HG02610 (cell line): ENCODE results near the gene FBXL13.
"Not testable (repeated sequence)": the region's sequence is repeated elsewhere in the genome, so short reads cannot be mapped to it uniquely, and the experiment has no call there.

Experiments
- ATAC-seq: cut with Tn5 transposase; IDR thresholded peaks from one replicate; pipeline ENCODE4 v1.9.1; 2021; ENCODE audit warnings: mild to moderate bottlenecking, moderate library complexity; ENCODE audit not compliant: unreplicated experiment

Gene FBXL13

GRCh38 chr7:102869195-102869594 lies 205.4 kb downstream of the FBXL13 start:
- no peak for ATAC-seq

GRCh38 chr7:102866535-102867215 lies 207.9 kb downstream of the FBXL13 start:
- ATAC-seq = no peak

GRCh38 chr7:102864958-102865357 lies 209.6 kb downstream of the FBXL13 start:
- ATAC-seq = no peak

GRCh38 chr7:102860351-102860811 lies 214.2 kb downstream of the FBXL13 start:
- ATAC-seq = no peak

GRCh38 chr7:102859799-102860125 lies 214.8 kb downstream of the FBXL13 start:
- ATAC-seq = no peak

GRCh38 chr7:102859084-102859798 lies 215.4 kb downstream of the FBXL13 start:
- ATAC-seq = no peak

- ATAC-seq = no peak
Measured at GRCh38 chr7:102856036-102856435, 218.6 kb downstream of the FBXL13 start.

- no peak for ATAC-seq
Measured at GRCh38 chr7:102849538-102849937, 225.1 kb downstream of the FBXL13 start.

- ATAC-seq = no peak
Measured at GRCh38 chr7:102849079-102849478, 225.5 kb downstream of the FBXL13 start.

GRCh38 chr7:102845346-102845745 lies 229.2 kb downstream of the FBXL13 start:
- ATAC-seq = no peak

GRCh38 chr7:102843850-102844249 lies 230.7 kb downstream of the FBXL13 start:
- peak; percentile 87 for ATAC-seq

GRCh38 chr7:102842284-102842683 lies 232.3 kb downstream of the FBXL13 start:
- no peak for ATAC-seq

GRCh38 chr7:102841290-102841689 lies 233.3 kb downstream of the FBXL13 start:
- ATAC-seq = peak; percentile 49

- ATAC-seq = no peak
Measured at GRCh38 chr7:102840404-102840803, 234.2 kb downstream of the FBXL13 start.

GRCh38 chr7:102838572-102839101 lies 236.0 kb downstream of the FBXL13 start:
- ATAC-seq = not testable (repeated sequence)

GRCh38 chr7:102837802-102838201 lies 236.8 kb downstream of the FBXL13 start:
- ATAC-seq = no peak

- no peak for ATAC-seq
Measured at GRCh38 chr7:102836977-102837376, 237.6 kb downstream of the FBXL13 start.

GRCh38 chr7:102836191-102836919 lies 238.2 kb downstream of the FBXL13 start:
- no peak for ATAC-seq

GRCh38 chr7:102834999-102835398 lies 239.6 kb downstream of the FBXL13 start:
- ATAC-seq = peak; percentile 98

GRCh38 chr7:102834466-102834865 lies 240.1 kb downstream of the FBXL13 start:
- no peak for ATAC-seq

GRCh38 chr7:102833343-102833742 lies 241.3 kb downstream of the FBXL13 start:
- no peak for ATAC-seq

- no peak for ATAC-seq
Measured at GRCh38 chr7:102832674-102833073, 241.9 kb downstream of the FBXL13 start.
